IMR-90 (cell line): Measurements from ENCODE around the gene RLIM. TPM values are rescaled to one million over a fixed set of nuclear protein-coding genes. Genes with fewer than 3 reads are reported as not detected.

Experiments used
- ATAC-seq: fragments of 200-7000 bp; cut with Tn5 transposase; 2 replicates; pipeline ENCODE4 v1.9.1; 2020; ENCODE audit warnings: low read depth, mild to moderate bottlenecking, moderate library complexity
- BruUV-seq: library from RNA; stranded (reverse); fragments of 400-500 nt; replicated peaks from 2 replicates; lab custom pipeline; 2021; lab: Mats Ljungman, UMichigan
- CTCF ChIA-PET: fragments of 300-600 bp; formaldehyde crosslinking; extraction: SDS; loops from one replicate; lab custom pipeline; 2021; ENCODE audit warnings: antibody characterized with exemption; lab: Yijun Ruan, JAX
- POLR2A ChIA-PET: fragments of 300-600 bp; sonication (Branson Sonifier 250); formaldehyde crosslinking; loops from one replicate; lab custom pipeline; 2022; ENCODE audit warnings: antibody characterized with exemption; ENCODE audit not compliant: unreplicated experiment; lab: Charles Lee
- DNase-seq: peaks from one replicate; pipeline ENCODE4 v3.0.0; 2013
- H2AFZ ChIP-seq: replicated peaks from 2 replicates; pipeline ENCODE3; 2013; ENCODE audit warnings: low read length, mild to moderate bottlenecking; ENCODE audit not compliant: poor library complexity
- H2AK5ac ChIP-seq: 2 replicates; pipeline ENCODE4 v1.6.1; 2013; ENCODE audit warnings: low read depth, low read length, inconsistent platforms
- H2AK9ac ChIP-seq: replicated peaks from 2 replicates; pipeline ENCODE3; 2013; ENCODE audit warnings: mild to moderate bottlenecking, low read depth, low read length, moderate library complexity; ENCODE audit not compliant: poor library complexity
- H2BK120ac ChIP-seq: 2 replicates; pipeline ENCODE4 v1.6.1; 2013; ENCODE audit warnings: low read depth, low read length, inconsistent platforms
- H2BK15ac ChIP-seq: 3 replicates; pipeline ENCODE4 v1.6.1; 2013; ENCODE audit warnings: low read depth, low read length, inconsistent platforms
- H2BK20ac ChIP-seq: 2 replicates; pipeline ENCODE4 v1.6.1; 2013; ENCODE audit warnings: low read depth, mild to moderate bottlenecking, inconsistent platforms, low read length, moderate library complexity
- H2BK5ac ChIP-seq: 2 replicates; pipeline ENCODE4 v1.6.1; 2013; ENCODE audit warnings: mild to moderate bottlenecking, low read depth, low read length, inconsistent platforms; ENCODE audit not compliant: poor library complexity, severe bottlenecking
- H3K14ac ChIP-seq: replicated peaks from 2 replicates; pipeline ENCODE4 v1.6.1; 2013; ENCODE audit warnings: low read depth, low read length, inconsistent platforms
- H3K18ac ChIP-seq: 2 replicates; pipeline ENCODE4 v1.6.1; 2013; ENCODE audit warnings: low read depth, low read length, control low read depth
- H3K23ac ChIP-seq: 2 replicates; pipeline ENCODE4 v1.6.1; 2013; ENCODE audit warnings: low read depth, low read length, inconsistent platforms
- H3K27ac ChIP-seq: 2 replicates; pipeline ENCODE4 v1.5.1; 2013; ENCODE audit warnings: mild to moderate bottlenecking, control low read depth, low read length; ENCODE audit not compliant: insufficient read depth
- H3K27me3 ChIP-seq: 2 replicates; pipeline ENCODE4 v1.6.1; 2013; ENCODE audit warnings: low read length; ENCODE audit not compliant: control insufficient read depth, insufficient read depth
- H3K36me3 ChIP-seq: 2 replicates; pipeline ENCODE4 v1.6.1; 2013; ENCODE audit warnings: low read length, mixed read lengths; ENCODE audit not compliant: control insufficient read depth, insufficient read depth
- H3K4ac ChIP-seq: 2 replicates; pipeline ENCODE4 v1.6.1; 2013; ENCODE audit warnings: low read depth, low read length, inconsistent platforms
- H3K4me1 ChIP-seq: 2 replicates; pipeline ENCODE4 v1.6.1; 2013; ENCODE audit warnings: low read length, mixed read lengths; ENCODE audit not compliant: control insufficient read depth, insufficient read depth
- H3K4me2 ChIP-seq: 2 replicates; pipeline ENCODE4 v1.6.1; 2013; ENCODE audit warnings: low read depth, mild to moderate bottlenecking, control low read depth, low read length, moderate library complexity
- H3K4me3 ChIP-seq: 2 replicates; pipeline ENCODE4 v1.5.1; 2013; ENCODE audit warnings: low read depth, mild to moderate bottlenecking, control low read depth, low read length, moderate library complexity; ENCODE audit not compliant: insufficient read depth
- H3K56ac ChIP-seq: 2 replicates; pipeline ENCODE4 v1.6.1; 2013; ENCODE audit warnings: low read length, inconsistent platforms; ENCODE audit not compliant: insufficient read depth; ENCODE audit errors: extremely low read depth
- H3K79me1 ChIP-seq, 2 experiments: 2 replicates each; pipeline ENCODE4 v1.6.1; 2013; ENCODE audit warnings: low read length in 2 of 2, inconsistent platforms in 1 of 2, low read depth in 1 of 2
- H3K9ac ChIP-seq: 2 replicates; pipeline ENCODE4 v1.6.1; 2013; ENCODE audit warnings: low read depth, low read length, control low read depth
- H3K9me1 ChIP-seq: 2 replicates; pipeline ENCODE4 v1.6.1; 2013; ENCODE audit warnings: low read length, inconsistent platforms; ENCODE audit not compliant: insufficient read depth
- H3K9me3 ChIP-seq: 2 replicates; pipeline ENCODE4 v1.6.1; 2013; ENCODE audit warnings: low read length; ENCODE audit not compliant: control insufficient read depth, insufficient read depth
- H4K20me1 ChIP-seq: 2 replicates; pipeline ENCODE4 v1.6.1; 2013; ENCODE audit warnings: low read length, inconsistent platforms; ENCODE audit not compliant: insufficient read depth
- H4K5ac ChIP-seq: 2 replicates; pipeline ENCODE4 v1.6.1; 2013; ENCODE audit warnings: mild to moderate bottlenecking, low read depth, low read length, control low read depth
- H4K8ac ChIP-seq, 2 experiments: 2 replicates each; pipeline ENCODE4 v1.6.1; 2013; ENCODE audit warnings: low read depth in 2 of 2, low read length in 2 of 2, control low read depth in 1 of 2, inconsistent platforms in 1 of 2
- H4K91ac ChIP-seq: 2 replicates; pipeline ENCODE4 v1.6.1; 2013; ENCODE audit warnings: low read depth, low read length, inconsistent platforms; ENCODE audit not compliant: insufficient read depth
- BHLHE40 ChIP-seq: fragments of 150-350 bp; IDR thresholded peaks from 2 replicates; pipeline ENCODE4 v1.6.1; 2016; ENCODE audit warnings: mild to moderate bottlenecking, low read depth, low read length
- CEBPB ChIP-seq: IDR thresholded peaks from 2 replicates; pipeline ENCODE4 v1.6.1; 2012; ENCODE audit warnings: low read depth, low read length, improper control_type of control experiment
- CHD1 ChIP-seq: IDR thresholded peaks from 2 replicates; pipeline ENCODE4 v1.6.1; 2012; ENCODE audit warnings: low read depth, low read length, improper control_type of control experiment
- ELK1 ChIP-seq: fragments of 150-350 bp; IDR thresholded peaks from 2 replicates; pipeline ENCODE4 v1.6.1; 2016; ENCODE audit warnings: low read depth, mild to moderate bottlenecking, low read length, moderate library complexity, borderline replicate concordance
- FOS ChIP-seq: fragments of 150-350 bp; IDR thresholded peaks from 2 replicates; pipeline ENCODE4 v1.6.1; 2016; ENCODE audit warnings: low read depth, low read length
- MAFK ChIP-seq: IDR thresholded peaks from 2 replicates; pipeline ENCODE4 v1.6.1; 2012; ENCODE audit warnings: low read depth, low read length, improper control_type of control experiment
- MXI1 ChIP-seq: IDR thresholded peaks from 2 replicates; pipeline ENCODE4 v1.6.1; 2012; ENCODE audit warnings: low read depth, mild to moderate bottlenecking, low read length, moderate library complexity, borderline replicate concordance
- NFE2L2 ChIP-seq: fragments of 150-350 bp; IDR thresholded peaks from 2 replicates; pipeline ENCODE4 v1.6.1; 2016; ENCODE audit warnings: low read depth, mild to moderate bottlenecking, low read length
- POLR2A ChIP-seq: IDR thresholded peaks from 2 replicates; pipeline ENCODE4 v1.6.1; 2012; ENCODE audit warnings: mild to moderate bottlenecking, low read depth, low read length
- RAD21 ChIP-seq: IDR thresholded peaks from 2 replicates; pipeline ENCODE4 v1.6.1; 2012; ENCODE audit warnings: low read length, improper control_type of control experiment
- RFX5 ChIP-seq: IDR thresholded peaks from 2 replicates; pipeline ENCODE4 v1.8.0; 2012; ENCODE audit warnings: low read depth, mild to moderate bottlenecking, low read length, moderate library complexity
- WGBS, 2 experiments: methylation state at CpG; one replicate each; pipeline versions ENCODE4 v1.1.5 to v1.1.7; 2013; ENCODE audit warnings: missing lambda C conversion rate in 2 of 2; ENCODE audit not compliant: insufficient read length in 1 of 2; ENCODE audit errors: extremely low coverage in 2 of 2; 5-methylcytosine and 5-hydroxymethylcytosine counted together
- dilution Hi-C: fragments of 300-500 bp; cut with HindIII; formaldehyde crosslinking; loops from one replicate; pipeline ENCODE4 v1.14.3; 2018; ENCODE audit warnings: low sequenced_read_pairs; ENCODE audit not compliant: unreplicated experiment
- in situ Hi-C: fragments of 300-500 bp; cut with MboI; formaldehyde crosslinking; loops from 3 replicates; pipeline ENCODE4 v1.14.3; 2019; ENCODE audit warnings: low sequenced_read_pairs, inconsistent platforms, mixed read lengths
- intact Hi-C: fragments of 100-400 bp; cut with micrococcal nuclease; formaldehyde crosslinking; loops from 2 replicates; pipeline ENCODE4 v1.10.0; 2022
- polyA plus RNA-seq, 3 experiments: library from polyadenylated mRNA; depleted of rRNA; stranded (reverse); fragments of >200 nt; gene quantifications; 2 replicates each; pipeline ENCODE4 v1.2.3, GENCODE V29; 2012; ENCODE audit warnings: low replicate concordance in 1 of 3
- total RNA-seq: library from RNA; depleted of rRNA; stranded (reverse); fragments of >200 nt; gene quantifications from 2 replicates; pipeline ENCODE4 v1.2.3, GENCODE V29; 2012
- TF ChIP-seq, protein P1 (sequence below): conservative IDR thresholded peaks from 2 replicates; pipeline ENCODE4 v1.5.1; 2012; ENCODE audit warnings: mild to moderate bottlenecking, low read depth, low read length, improper control_type of control experiment
- TF ChIP-seq, protein P2 (sequence below): fragments of 150-350 bp; IDR thresholded peaks from 2 replicates; pipeline ENCODE4 v1.6.1; 2017; ENCODE audit warnings: mild to moderate bottlenecking, antibody characterized with exemption, low read length, low read depth

The RLIM gene
- total and polyA plus RNA-seq, 2 of the 4 experiments (the other 2 are of a cell fraction), result 9.4 to 77.4 TPM

DNA sequence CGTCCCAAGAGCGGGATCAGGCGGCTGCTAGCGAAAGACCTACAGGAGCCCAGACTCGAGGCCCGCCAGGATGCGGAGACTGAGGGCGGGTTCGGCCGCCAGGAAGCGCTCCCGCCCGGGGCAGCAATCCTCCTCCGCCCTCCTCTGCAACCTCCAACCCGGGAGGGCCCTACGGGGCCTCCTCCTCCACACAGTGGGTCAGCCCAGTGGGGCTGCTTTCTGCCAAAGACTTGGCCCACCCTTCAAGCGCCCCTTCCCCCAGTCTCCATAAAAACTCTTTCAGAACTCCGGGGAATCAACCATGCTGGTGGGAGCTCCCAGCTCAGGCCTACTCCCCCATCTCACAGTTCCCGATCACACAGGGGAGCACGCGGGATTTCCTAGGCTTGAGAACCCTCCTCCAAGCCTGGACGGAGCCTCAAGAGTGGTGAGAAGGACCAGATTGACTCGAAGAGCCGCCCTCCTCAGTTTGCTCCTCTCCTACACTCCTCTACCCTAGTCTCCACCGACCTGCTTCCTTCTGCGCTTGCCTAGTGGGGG is 77.5 kb downstream of the RLIM start:
- H3K56ac ChIP-seq, result no peak overlapping the region; the same call in 1 of the 2 replicates
- no peak overlapping the region for H2BK20ac ChIP-seq
- H3K27ac ChIP-seq, result peak overlapping the region; percentile 83
- no peaks in the 10 kb centered on the region for H3K9me3 ChIP-seq
- dilution Hi-C loops (no loop called here), intact Hi-C loops (loop anchor here (1.0 to 5.0 kb wide), 3 partner anchors 117 to 245 kb away; no protein-coding TSS in a partner anchor), in situ Hi-C loops (no loop called here)
- peak overlapping the region; percentile 84 for H3K4ac ChIP-seq
- H3K79me1 ChIP-seq, result no peaks in the 10 kb centered on the region
- peak overlapping the region; percentile 72; the same call in 1 of the 2 replicates for H3K14ac ChIP-seq
- peak overlapping the region; percentile 47 for H3K9ac ChIP-seq
- no peak overlapping the region for H2BK15ac ChIP-seq
- ChIA-PET POLR2A (no interaction called here), CTCF (no interaction called here)
- 0 out of 2 replicates have a peak, but pooled peaks cover 1% of the 10 kb centered on the region for H3K36me3 ChIP-seq
- no peaks in the 10 kb centered on the region for H3K27me3 ChIP-seq
- H2AFZ ChIP-seq, result peak overlapping the region; percentile 86
- TF ChIP-seq NFE2L2 (no peak), BHLHE40 (no peak), POLR2A (no peak), MAFK (no peak), CHD1 (no peak), RFX5 (no peak), FOS (no peak), ELK1 (no peak), CEBPB (no peak), RAD21 (no peak), MXI1 (no peak)
- TF ChIP-seq, protein P1, sequence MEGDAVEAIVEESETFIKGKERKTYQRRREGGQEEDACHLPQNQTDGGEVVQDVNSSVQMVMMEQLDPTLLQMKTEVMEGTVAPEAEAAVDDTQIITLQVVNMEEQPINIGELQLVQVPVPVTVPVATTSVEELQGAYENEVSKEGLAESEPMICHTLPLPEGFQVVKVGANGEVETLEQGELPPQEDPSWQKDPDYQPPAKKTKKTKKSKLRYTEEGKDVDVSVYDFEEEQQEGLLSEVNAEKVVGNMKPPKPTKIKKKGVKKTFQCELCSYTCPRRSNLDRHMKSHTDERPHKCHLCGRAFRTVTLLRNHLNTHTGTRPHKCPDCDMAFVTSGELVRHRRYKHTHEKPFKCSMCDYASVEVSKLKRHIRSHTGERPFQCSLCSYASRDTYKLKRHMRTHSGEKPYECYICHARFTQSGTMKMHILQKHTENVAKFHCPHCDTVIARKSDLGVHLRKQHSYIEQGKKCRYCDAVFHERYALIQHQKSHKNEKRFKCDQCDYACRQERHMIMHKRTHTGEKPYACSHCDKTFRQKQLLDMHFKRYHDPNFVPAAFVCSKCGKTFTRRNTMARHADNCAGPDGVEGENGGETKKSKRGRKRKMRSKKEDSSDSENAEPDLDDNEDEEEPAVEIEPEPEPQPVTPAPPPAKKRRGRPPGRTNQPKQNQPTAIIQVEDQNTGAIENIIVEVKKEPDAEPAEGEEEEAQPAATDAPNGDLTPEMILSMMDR, result no peak
- TF ChIP-seq, protein P2, sequence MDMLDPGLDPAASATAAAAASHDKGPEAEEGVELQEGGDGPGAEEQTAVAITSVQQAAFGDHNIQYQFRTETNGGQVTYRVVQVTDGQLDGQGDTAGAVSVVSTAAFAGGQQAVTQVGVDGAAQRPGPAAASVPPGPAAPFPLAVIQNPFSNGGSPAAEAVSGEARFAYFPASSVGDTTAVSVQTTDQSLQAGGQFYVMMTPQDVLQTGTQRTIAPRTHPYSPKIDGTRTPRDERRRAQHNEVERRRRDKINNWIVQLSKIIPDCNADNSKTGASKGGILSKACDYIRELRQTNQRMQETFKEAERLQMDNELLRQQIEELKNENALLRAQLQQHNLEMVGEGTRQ, result no peak
- peak overlapping the region; percentile 69 for H3K23ac ChIP-seq
- peak overlapping the region; percentile 85 for H4K91ac ChIP-seq
- H2AK5ac ChIP-seq, result 0 out of 2 replicates have a peak overlapping the region, but pooled peaks have one; percentile 39
- peak overlapping the region; percentile 12 for H2BK5ac ChIP-seq
- peak overlapping the region; percentile 82 to 92 for H4K8ac ChIP-seq
- no CpG with 5 or more reads among the region's 26 CpGs for WGBS, 2 experiments
- peak overlapping the region; percentile 33; the same call in 1 of the 2 replicates for H2BK120ac ChIP-seq
- peaks cover 6% of the 10 kb centered on the region; the same call in 1 of the 2 replicates for H3K4me1 ChIP-seq
- H4K20me1 ChIP-seq, result no peaks in the 10 kb centered on the region
- H3K4me2 ChIP-seq, result peak overlapping the region; percentile 79
- H3K4me3 ChIP-seq, result peak overlapping the region; percentile 38
- peak overlapping the region; percentile 32; the same call in 1 of the 2 replicates for H3K18ac ChIP-seq
- H2AK9ac ChIP-seq, result peak overlapping the region; percentile 86
- peak overlapping the region; percentile 89 for H4K5ac ChIP-seq
- H3K9me1 ChIP-seq, result peaks cover 6% of the 10 kb centered on the region; the same call in 1 of the 2 replicates
- ATAC-seq, result peak; percentile 42
- no TSS peak for BruUV-seq
- DNase-seq, result peak; percentile 33
